ENCODE results near the gene SMIM38. TPM values are rescaled to one million over a fixed set of nuclear protein-coding genes. Genes with fewer than 3 reads are reported as not detected.

The SMIM38 gene
- total RNA-seq, 1 donor, result 0.09 TPM

DNA sequence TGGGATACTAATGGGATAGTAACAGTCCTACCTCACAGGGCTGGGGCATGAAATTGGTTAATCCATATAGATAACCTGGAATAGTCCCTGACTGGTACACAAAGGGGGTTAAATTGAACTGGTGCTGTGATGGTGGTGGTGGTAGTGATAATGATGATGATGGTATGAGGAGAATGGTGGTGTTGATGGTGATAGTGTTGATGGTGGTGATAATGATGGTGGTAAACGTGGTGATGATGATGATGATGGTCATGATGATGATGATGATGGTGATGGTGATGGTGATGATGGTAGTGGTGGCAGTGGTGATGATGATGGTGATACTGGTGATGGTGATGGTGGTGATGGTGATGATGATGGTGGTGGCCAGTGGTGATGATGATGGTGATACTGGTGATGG, 38.7 kb downstream of the SMIM38 start:
- H3K4me3 ChIP-seq (ENCODE audit: low read depth, low read length), result no peak overlapping the region
- no peak for DNase-seq (ENCODE audit: low read depth)
- TF ChIP-seq, protein P1, sequence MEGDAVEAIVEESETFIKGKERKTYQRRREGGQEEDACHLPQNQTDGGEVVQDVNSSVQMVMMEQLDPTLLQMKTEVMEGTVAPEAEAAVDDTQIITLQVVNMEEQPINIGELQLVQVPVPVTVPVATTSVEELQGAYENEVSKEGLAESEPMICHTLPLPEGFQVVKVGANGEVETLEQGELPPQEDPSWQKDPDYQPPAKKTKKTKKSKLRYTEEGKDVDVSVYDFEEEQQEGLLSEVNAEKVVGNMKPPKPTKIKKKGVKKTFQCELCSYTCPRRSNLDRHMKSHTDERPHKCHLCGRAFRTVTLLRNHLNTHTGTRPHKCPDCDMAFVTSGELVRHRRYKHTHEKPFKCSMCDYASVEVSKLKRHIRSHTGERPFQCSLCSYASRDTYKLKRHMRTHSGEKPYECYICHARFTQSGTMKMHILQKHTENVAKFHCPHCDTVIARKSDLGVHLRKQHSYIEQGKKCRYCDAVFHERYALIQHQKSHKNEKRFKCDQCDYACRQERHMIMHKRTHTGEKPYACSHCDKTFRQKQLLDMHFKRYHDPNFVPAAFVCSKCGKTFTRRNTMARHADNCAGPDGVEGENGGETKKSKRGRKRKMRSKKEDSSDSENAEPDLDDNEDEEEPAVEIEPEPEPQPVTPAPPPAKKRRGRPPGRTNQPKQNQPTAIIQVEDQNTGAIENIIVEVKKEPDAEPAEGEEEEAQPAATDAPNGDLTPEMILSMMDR (IDR thresholded peaks at IDR 0.05; ENCODE audit: insufficient read depth, low read length), result no peak

DNA sequence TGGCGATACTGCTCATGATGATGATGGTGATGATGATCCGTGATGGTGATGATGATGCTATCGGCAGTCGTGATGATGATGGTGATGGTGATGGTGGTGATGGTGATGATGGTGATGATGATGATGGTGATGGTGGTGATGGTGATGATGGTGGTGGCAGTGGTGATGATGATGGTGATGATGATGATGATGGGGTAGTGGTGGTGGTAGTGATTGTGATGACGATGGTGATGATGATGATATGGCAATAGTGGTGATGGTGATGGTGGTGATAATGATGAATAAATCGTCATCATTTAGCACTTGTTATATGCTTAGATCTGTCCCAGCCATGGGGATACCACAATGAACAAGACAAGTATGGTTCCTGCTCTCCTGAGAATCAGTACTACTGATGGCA, 39.2 kb downstream of the SMIM38 start:
- TF ChIP-seq, protein P1 (IDR thresholded peaks at IDR 0.05; ENCODE audit: insufficient read depth, low read length), result no peak
- no peak for DNase-seq (ENCODE audit: low read depth)
- H3K4me3 ChIP-seq (ENCODE audit: low read depth, low read length), result no peak overlapping the region

GRCh38 chr11:69195824-69196782, 40.4 kb downstream of the SMIM38 start:
- DNase-seq (ENCODE audit: low read depth), result no peak
- TF ChIP-seq, protein P1 (IDR thresholded peaks at IDR 0.05; ENCODE audit: insufficient read depth, low read length), result no peak
- no peak overlapping the region for H3K4me3 ChIP-seq (ENCODE audit: low read depth, low read length)

DNA sequence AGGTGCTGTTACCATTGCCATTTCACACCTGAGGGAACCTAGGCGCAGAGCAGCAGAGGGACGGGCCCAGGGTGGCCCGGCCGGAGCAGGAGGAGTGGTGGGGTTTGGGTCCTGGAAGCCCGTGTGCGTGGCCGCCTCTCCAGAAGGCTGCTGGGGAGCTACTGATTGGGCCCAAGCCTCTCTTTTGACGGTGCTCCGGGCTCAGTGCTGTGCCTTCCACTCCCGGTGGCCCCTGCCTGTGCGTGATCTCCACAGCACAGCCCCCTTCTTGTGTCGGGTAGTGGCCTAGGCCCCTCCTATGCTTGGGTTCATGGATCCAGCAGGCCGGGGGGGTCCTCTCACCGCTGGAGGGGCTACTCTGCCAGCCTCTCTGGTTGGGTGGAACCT, 41.0 kb downstream of the SMIM38 start:
- no peak for DNase-seq (ENCODE audit: low read depth)
- no peak overlapping the region for H3K4me3 ChIP-seq (ENCODE audit: low read depth, low read length)
- TF ChIP-seq, protein P1 (IDR thresholded peaks at IDR 0.05; ENCODE audit: insufficient read depth, low read length), result no peak

GRCh38 chr11:69198891-69199582, 43.3 kb downstream of the SMIM38 start:
- TF ChIP-seq, protein P1 (IDR thresholded peaks at IDR 0.05; ENCODE audit: insufficient read depth, low read length), result no peak
- no peak for DNase-seq (ENCODE audit: low read depth)
- H3K4me3 ChIP-seq (ENCODE audit: low read depth, low read length), result no peak overlapping the region

- no peak overlapping the region for H3K4me3 ChIP-seq (ENCODE audit: low read depth, low read length)
- no peak for DNase-seq (ENCODE audit: low read depth)
- TF ChIP-seq, protein P1 (IDR thresholded peaks at IDR 0.05; ENCODE audit: insufficient read depth, low read length), result no peak
Observed at GRCh38 chr11:69199583-69200315, 44.0 kb downstream of the SMIM38 start.

Measured in fibroblast of the aortic adventitia (primary cell).